Naive thymus-derived CD4-positive, alpha-beta T cell (primary cell): ENCODE measurements around the gene TBXA2R. TPM values are rescaled to one million over a fixed set of nuclear protein-coding genes. Genes with fewer than 3 reads are reported as not detected.
A peak's percentile ranks its signal among the peaks of the same experiment; 100 is the strongest.

Experiments
- ATAC-seq: fragments of 150-1000 bp; cut with Tn5 transposase; 2 replicates; pipeline ENCODE4 v1.10.0; 2021; ENCODE audit warnings: mild to moderate bottlenecking, moderate library complexity
- CTCF ChIA-PET: fragments of 350-600 bp; sonication (Branson Sonifier 250); formaldehyde crosslinking; loops from one replicate; lab custom pipeline; 2021; ENCODE audit warnings: antibody characterized with exemption; lab: Charles Lee
- POLR2A ChIA-PET: fragments of 350-600 bp; sonication (Branson Sonifier 250); formaldehyde crosslinking; loops from one replicate; lab custom pipeline; 2021; ENCODE audit warnings: antibody characterized with exemption, inconsistent platforms; lab: Charles Lee
- DNase-seq, 9 donors: peaks; one replicate each; pipeline versions ENCODE4 v3.0.0 to v3.0.0-alpha.2; 2020 to 2022; ENCODE audit warnings: mixed read lengths in 1 of 9
- H3K27ac ChIP-seq: one replicate; pipeline ENCODE4 v1.7.0; 2013; ENCODE audit warnings: mild to moderate bottlenecking, low read depth, low read length, moderate library complexity
- H3K27me3 ChIP-seq, 2 donors: one replicate each; pipeline ENCODE4 v1.7.0; 2013; ENCODE audit warnings: low read length in 2 of 2, mild to moderate bottlenecking in 2 of 2, moderate library complexity in 2 of 2; ENCODE audit not compliant: control insufficient read depth in 2 of 2, insufficient read depth in 2 of 2
- H3K36me3 ChIP-seq, 3 experiments: 1 replicate in 2 of 3; 2 replicates in 1 of 3; pipeline ENCODE4 v1.7.0; 2013; ENCODE audit warnings: low read length in 3 of 3, mild to moderate bottlenecking in 3 of 3, moderate library complexity in 1 of 3; ENCODE audit not compliant: insufficient read depth in 3 of 3, control insufficient read depth in 2 of 3
- H3K4me1 ChIP-seq, 2 donors: one replicate each; pipeline ENCODE4 v1.7.0; 2013; ENCODE audit warnings: low read length in 2 of 2, mild to moderate bottlenecking in 2 of 2, moderate library complexity in 1 of 2; ENCODE audit not compliant: control insufficient read depth in 2 of 2, insufficient read depth in 2 of 2
- H3K4me3 ChIP-seq: 2 replicates; pipeline ENCODE4 v1.7.0; 2013; ENCODE audit warnings: mild to moderate bottlenecking, low read length
- H3K9me3 ChIP-seq, 3 experiments: 1 replicate in 2 of 3; 2 replicates in 1 of 3; pipeline ENCODE4 v1.7.0; 2013; ENCODE audit warnings: low read length in 3 of 3; ENCODE audit not compliant: control insufficient read depth in 2 of 3
- H3K27ac Mint-ChIP-seq, 9 donors: one replicate each; pipeline ENCODE4 v1.8.0; 2020 to 2022; ENCODE audit warnings: mixed read lengths in 9 of 9, mild to moderate bottlenecking in 8 of 9, moderate library complexity in 5 of 9, inconsistent platforms in 2 of 9
- H3K27me3 Mint-ChIP-seq, 5 donors: one replicate each; pipeline ENCODE4 v1.8.0; 2021 to 2022; ENCODE audit warnings: mixed read lengths in 5 of 5, mild to moderate bottlenecking in 1 of 5
- H3K36me3 Mint-ChIP-seq, 5 donors: one replicate each; pipeline ENCODE4 v1.8.0; 2020 to 2022; ENCODE audit warnings: mixed read lengths in 5 of 5, mild to moderate bottlenecking in 3 of 5, inconsistent platforms in 1 of 5
- H3K4me1 Mint-ChIP-seq, 7 donors: one replicate each; pipeline ENCODE4 v1.8.0; 2020 to 2022; ENCODE audit warnings: mixed read lengths in 7 of 7, mild to moderate bottlenecking in 3 of 7, inconsistent platforms in 1 of 7
- H3K4me3 Mint-ChIP-seq, 10 donors: one replicate each; pipeline ENCODE4 v1.8.0; 2020 to 2022; ENCODE audit warnings: mild to moderate bottlenecking in 10 of 10, mixed read lengths in 10 of 10, moderate library complexity in 6 of 10, inconsistent platforms in 2 of 10
- H3K9me3 Mint-ChIP-seq, 11 donors: one replicate each; pipeline ENCODE4 v1.8.0; 2020 to 2022; ENCODE audit warnings: mixed read lengths in 11 of 11, mild to moderate bottlenecking in 4 of 11, inconsistent platforms in 1 of 11, moderate library complexity in 1 of 11
- intact Hi-C, 2 donors: fragments of 100-400 bp; cut with micrococcal nuclease; formaldehyde crosslinking; loops; one replicate each; pipeline ENCODE4 v1.15.1; 2023
- polyA plus RNA-seq, 2 donors: library from polyadenylated mRNA; unstranded; fragments of 300-500 nt; fragmentation: Illumina TruSeq; gene quantifications; one replicate each; pipeline ENCODE4 v1.2.3, GENCODE V29; 2021
- total RNA-seq, 6 experiments: library from RNA in 5 of 6; stranded (reverse) in 5 of 6; gene quantifications; 1 replicate in 5 of 6; 2 replicates in 1 of 6; pipeline ENCODE4 v1.2.3 and lab custom pipeline; 2021 to 2026

TBXA2R gene
- 1 to 10 TPM in 4 of 5 experiments, under 1 TPM in 1; 0.73 to 5.9 (median 4.1) TPM for total RNA-seq
- 1 to 10 TPM; 6.4 to 9.0 TPM for polyA plus RNA-seq
- 2.3 reads per million, percentile 11 among the genes with 10 or more reads in this experiment for total RNA-seq (lab: John Stamatoyannopoulos, UW)

DNA sequence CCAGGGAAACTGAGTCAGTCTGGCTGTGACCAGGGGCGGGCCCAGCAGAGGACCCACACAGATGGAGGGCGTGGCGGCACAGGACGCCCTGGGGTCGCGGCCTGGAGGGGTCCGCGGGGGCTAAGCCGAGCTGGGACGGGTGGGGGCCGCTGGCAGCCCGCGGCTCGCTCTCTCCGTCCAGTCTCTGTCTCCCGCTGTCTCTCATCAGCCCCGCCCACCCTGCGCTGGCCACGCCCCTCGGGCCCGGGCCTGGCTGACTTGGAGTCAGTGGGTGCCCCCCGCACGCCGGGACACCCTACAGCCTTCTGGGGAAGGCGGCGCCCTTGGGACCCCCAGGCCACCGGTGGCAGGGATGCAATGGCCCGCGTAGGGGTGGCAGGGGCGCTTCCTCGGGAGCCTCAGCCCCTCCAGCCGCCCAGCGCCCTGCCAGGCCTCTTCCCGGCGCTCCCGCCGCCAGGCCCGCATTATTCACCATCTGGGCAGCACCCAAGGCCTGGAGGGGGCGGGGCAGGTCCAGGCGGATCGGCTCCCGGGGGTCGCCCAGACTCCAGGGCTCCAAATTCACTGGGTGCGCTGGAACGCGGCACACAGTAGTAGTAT, at the start of gene TBXA2R:
TBXA2R (minus strand) TSS at position 186 of the 600 bp plus-strand sequence. CDS start 6,241 bp downstream, outside the sequence.
- H3K27me3 Mint-ChIP-seq = peaks cover 0 to 9% (median 0%) of the 10 kb centered on the region in 5 donors
- peaks cover 7 to 15% (median 11%) of the 10 kb centered on the region in 7 donors for H3K4me1 Mint-ChIP-seq
- ChIA-PET CTCF (no interaction called here), POLR2A (interaction anchor here (0.5 to 2.5 kb wide), 2 partner anchors 50 to 203 kb away, joined by 4 to 9 read pairs; partner anchors contain the start of gene MFSD12)
- intact Hi-C loops = loop anchor here in 1 of 2 donors (5.0 kb wide), 2 partner anchors 34 to 49 kb away; partner anchors contain the start of genes HMG20B and MFSD12
- Histone ChIP-seq H3K27me3 (no peaks in the 10 kb centered on the region), H3K4me3 (peak within 1 kb of the TSS; percentile 44), H3K27ac (peak within 1 kb of the TSS; percentile 65), H3K36me3 (peaks cover 0 to 20% (median 0%) of the 10 kb centered on the region in 3 experiments), H3K9me3 (no peaks in the 10 kb centered on the region), H3K4me1 (peaks cover 19 to 22% of the 10 kb centered on the region in 2 donors)
- H3K27ac Mint-ChIP-seq = peak within 1 kb of the TSS in 5 of 9 donors; percentile 41 to 70 (median 53)
- peak within 1 kb of the TSS in 8 of 10 donors; percentile 45 to 69 (median 58) for H3K4me3 Mint-ChIP-seq
- peaks cover 0 to 1% (median 0%) of the 10 kb centered on the region in 11 donors for H3K9me3 Mint-ChIP-seq
- DNase-seq (peak in 6 of 9 donors; percentile 33 to 68 (median 46)), ATAC-seq (peak; percentile 58)
- H3K36me3 Mint-ChIP-seq = peaks cover 0 to 5% (median under 1%) of the 10 kb centered on the region in 5 donors

DNA sequence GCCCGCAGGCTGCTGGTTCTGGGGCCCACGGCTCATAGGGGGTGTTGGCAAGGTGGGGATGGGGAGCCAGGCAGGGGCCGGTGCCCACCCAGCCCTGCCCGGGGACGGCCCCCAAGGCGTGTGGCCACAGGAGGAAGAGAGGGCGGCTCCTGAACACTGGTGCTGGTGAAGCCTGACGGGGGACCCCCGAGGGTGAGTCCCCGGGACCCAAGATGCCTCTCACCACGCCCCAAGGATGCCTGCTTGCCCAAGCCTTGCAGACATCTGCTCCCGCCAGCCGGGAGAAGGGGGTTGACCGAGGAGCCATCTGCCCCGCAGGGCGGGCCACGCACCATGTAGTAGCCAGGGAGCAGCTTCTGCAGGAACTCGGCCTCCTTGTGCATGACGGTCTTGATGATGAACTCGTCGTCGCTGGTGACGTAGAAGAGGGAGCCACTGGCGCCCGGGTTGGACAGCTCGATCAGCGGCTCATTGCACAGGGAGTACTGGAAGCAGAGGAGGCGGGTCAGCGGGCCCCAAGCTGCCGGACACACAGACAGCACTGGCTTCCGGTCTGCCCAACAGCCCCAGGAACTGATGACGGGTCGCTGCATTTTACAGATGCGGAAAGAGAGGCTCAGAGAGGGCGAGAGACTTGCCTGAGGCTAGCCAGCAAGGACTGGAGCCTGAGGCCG, 49.5 kb upstream of the TBXA2R start:
- H3K9me3 ChIP-seq = no peaks in the 10 kb centered on the region
- CTCF ChIA-PET = no interaction called here
- POLR2A ChIA-PET = no interaction called here
- no peak overlapping the region for H3K4me3 ChIP-seq
- H3K9me3 Mint-ChIP-seq = no peaks in the 10 kb centered on the region
- intact Hi-C loops = no loop called here
- peaks cover 0 to 79% (median 3%) of the 10 kb centered on the region in 3 experiments for H3K36me3 ChIP-seq
- H3K4me3 Mint-ChIP-seq = no peak overlapping the region
- H3K36me3 Mint-ChIP-seq = peaks cover 4 to 25% (median 6%) of the 10 kb centered on the region in 5 donors
- H3K27me3 ChIP-seq = no peaks in the 10 kb centered on the region
- ATAC-seq (no peak), DNase-seq (no peak)
- H3K4me1 Mint-ChIP-seq = no peaks in the 10 kb centered on the region
- no peaks in the 10 kb centered on the region for H3K4me1 ChIP-seq
- no peak overlapping the region for H3K27ac Mint-ChIP-seq
- H3K27me3 Mint-ChIP-seq = no peaks in the 10 kb centered on the region
- no peak overlapping the region for H3K27ac ChIP-seq

DNA sequence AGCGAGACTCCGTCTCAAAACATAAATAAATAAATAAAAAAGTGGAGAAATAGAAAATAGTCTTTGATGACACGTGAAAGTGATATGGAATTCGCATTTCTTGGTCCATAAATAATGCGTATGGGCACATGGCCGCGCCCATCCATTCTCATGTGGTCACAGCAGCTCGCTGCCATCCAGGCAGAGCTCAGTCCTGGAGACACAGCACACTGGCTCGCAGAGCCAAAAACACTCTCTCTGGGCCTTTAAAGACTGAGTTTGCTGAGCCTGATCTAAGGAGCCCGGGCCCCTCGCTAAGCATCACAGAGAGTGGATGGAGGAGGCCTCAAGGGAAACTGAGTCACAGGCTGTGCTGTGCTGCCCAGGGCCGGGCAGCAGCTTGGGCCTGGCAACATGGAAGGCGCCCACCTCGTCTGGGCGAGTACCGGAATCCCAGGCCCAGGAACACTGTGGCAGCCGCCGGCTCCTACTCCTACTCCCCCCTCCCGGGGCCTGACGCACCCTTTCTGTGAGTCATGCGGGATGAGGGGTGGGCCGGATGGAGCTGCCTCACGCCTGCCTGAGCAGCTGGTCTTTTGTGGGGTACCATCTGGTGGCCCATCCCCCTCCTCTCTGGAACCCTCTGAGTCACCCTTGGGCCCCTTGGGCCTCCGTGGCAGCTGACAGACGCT, 48.9 kb upstream of the TBXA2R start:
- Histone ChIP-seq H3K36me3 (peaks cover 0 to 76% (median 3%) of the 10 kb centered on the region in 3 experiments), H3K27ac (no peak overlapping the region), H3K27me3 (no peaks in the 10 kb centered on the region), H3K4me3 (no peak overlapping the region), H3K4me1 (no peaks in the 10 kb centered on the region), H3K9me3 (no peaks in the 10 kb centered on the region)
- Mint-ChIP-seq H3K27me3 (no peaks in the 10 kb centered on the region), H3K9me3 (no peaks in the 10 kb centered on the region), H3K4me3 (no peak overlapping the region), H3K36me3 (peaks cover 4 to 21% (median 6%) of the 10 kb centered on the region in 5 donors), H3K4me1 (no peaks in the 10 kb centered on the region), H3K27ac (no peak overlapping the region)
- ATAC-seq = peak; percentile 47
- intact Hi-C loops = no loop called here
- ChIA-PET POLR2A (interaction anchor here (1.0 kb wide), 1 partner anchor 107 kb away, joined by 3 read pairs; no protein-coding TSS in a partner anchor), CTCF (no interaction called here)
- no peak for DNase-seq

DNA sequence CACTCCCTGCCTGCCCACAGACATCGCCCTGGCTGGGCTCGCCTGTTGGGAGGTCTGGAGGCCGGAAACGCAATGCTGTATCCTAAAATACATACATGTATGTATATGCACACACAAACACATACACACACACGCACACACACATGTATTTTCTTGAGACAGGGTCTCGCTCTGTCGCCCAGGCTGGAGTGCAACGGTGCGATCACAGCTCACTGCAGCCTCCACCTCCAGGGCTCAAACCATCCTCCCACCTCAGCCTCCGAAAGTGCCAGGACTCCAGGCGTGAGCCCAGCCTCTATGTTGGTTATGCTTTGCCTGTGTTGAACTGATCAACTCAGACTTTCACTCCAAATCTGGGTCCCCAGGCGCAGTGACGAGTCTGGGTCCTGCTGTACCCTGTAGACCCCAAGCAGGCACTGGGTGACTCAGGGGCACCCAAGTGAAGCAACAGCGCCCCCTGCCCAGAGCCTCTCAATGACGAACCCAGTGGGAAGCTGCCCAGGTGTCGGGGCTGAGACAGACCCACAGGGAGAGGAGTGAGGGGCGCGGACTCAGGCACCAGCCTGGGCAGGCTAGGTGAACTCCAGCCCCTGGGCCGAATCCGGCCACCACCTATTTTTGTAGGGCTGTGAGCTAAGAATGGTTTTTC, 47.3 kb upstream of the TBXA2R start:
- Mint-ChIP-seq H3K4me1 (no peaks in the 10 kb centered on the region), H3K27ac (no peak overlapping the region), H3K4me3 (no peak overlapping the region), H3K27me3 (no peaks in the 10 kb centered on the region), H3K9me3 (no peaks in the 10 kb centered on the region), H3K36me3 (peaks cover 4 to 20% (median 6%) of the 10 kb centered on the region in 5 donors)
- Histone ChIP-seq H3K27me3 (no peaks in the 10 kb centered on the region), H3K27ac (no peak overlapping the region), H3K4me3 (no peak overlapping the region), H3K9me3 (no peaks in the 10 kb centered on the region), H3K36me3 (peaks cover 0 to 72% (median 3%) of the 10 kb centered on the region in 3 experiments), H3K4me1 (no peaks in the 10 kb centered on the region)
- ChIA-PET CTCF (interaction anchor here (0.6 kb wide), 1 partner anchor 484 kb away, joined by 4 read pairs; no protein-coding TSS in a partner anchor), POLR2A (interaction anchor here (0.6 kb wide), 1 partner anchor 237 kb away, joined by 4 read pairs; no protein-coding TSS in a partner anchor)
- intact Hi-C loops = no loop called here
- DNase-seq = no peak
- ATAC-seq = no peak

DNA sequence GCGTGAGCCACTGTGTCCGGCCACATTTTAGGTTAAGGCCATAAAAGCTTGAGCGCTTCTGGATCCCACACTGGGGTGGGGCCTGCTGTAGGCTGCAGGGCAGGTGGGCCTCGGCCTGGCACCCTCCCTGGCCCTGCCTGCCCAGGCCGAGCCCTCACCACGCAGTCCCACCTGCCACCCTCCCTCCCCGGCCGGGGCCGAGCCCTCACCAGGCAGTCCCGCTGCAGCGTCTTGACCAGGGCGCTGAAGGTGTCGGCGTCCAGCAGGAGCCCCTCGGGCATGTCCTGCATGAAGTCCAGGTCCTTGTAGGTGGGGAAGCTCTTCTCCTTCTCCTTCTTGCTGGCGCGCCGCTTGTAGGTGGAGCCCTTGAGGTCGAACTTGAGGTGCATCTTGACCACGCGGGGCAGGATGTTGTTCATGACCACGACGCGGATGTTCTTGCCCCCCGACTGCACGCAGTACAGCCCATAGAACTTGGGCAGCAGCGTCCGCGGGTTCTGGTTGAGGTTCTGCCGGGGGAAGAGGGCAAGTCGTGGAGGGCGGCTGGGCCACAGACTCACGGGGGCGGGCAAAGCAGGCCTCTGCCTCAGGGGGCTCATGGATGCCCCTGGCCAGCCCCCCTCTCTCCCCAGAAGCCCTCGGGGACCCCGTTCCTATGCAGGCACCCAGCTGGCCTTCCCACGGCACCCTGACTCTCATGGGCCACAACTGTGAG, 46.6 kb upstream of the TBXA2R start:
- Mint-ChIP-seq H3K9me3 (no peaks in the 10 kb centered on the region), H3K27ac (no peak overlapping the region), H3K4me1 (no peaks in the 10 kb centered on the region), H3K36me3 (peaks cover 4 to 20% (median 6%) of the 10 kb centered on the region in 5 donors), H3K4me3 (no peak overlapping the region), H3K27me3 (no peaks in the 10 kb centered on the region)
- DNase-seq = no peak
- Histone ChIP-seq H3K27me3 (no peaks in the 10 kb centered on the region), H3K4me1 (no peaks in the 10 kb centered on the region), H3K4me3 (no peak overlapping the region), H3K36me3 (peaks cover 0 to 69% (median 3%) of the 10 kb centered on the region in 3 experiments), H3K27ac (no peak overlapping the region), H3K9me3 (no peaks in the 10 kb centered on the region)
- ChIA-PET POLR2A (interaction anchor here (0.6 to 1.1 kb wide), 2 partner anchors 8 to 236 kb away, joined by 3 to 4 read pairs; no protein-coding TSS in a partner anchor), CTCF (interaction anchor here (0.6 to 1.0 kb wide), 2 partner anchors 7 to 54 kb away, joined by 3 to 4 read pairs; no protein-coding TSS in a partner anchor)
- no peak for ATAC-seq
- intact Hi-C loops = no loop called here
